ENCODE results near the gene TTK. TPM values are rescaled to one million over a fixed set of nuclear protein-coding genes. Genes with fewer than 3 reads are reported as not detected.

Gene TTK
- total RNA-seq, 1 experiment from 2014 or later: 46.3 TPM

DNA sequence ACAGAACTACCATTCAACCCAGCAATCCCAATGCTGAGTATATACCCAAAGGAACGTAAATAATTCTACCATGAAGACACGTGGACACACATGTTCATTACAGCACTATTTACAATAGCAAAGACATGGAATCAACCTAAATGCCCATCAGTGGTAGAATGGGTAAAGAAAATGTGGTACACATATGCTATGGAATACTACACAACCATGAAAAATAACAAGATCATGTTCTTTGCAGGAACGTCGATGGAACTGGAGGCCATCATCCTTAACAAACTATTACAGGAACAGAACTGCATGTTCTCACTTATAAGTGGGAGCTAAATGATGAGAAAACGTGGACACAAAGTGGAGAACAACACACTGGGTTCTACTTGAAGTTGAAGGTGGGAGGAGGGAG, 34.7 kb upstream of the TTK start:
- Histone ChIP-seq H2AFZ (ENCODE audit: low read depth, low read length, poor library complexity, severe bottlenecking) (no peak overlapping the region), H3K27ac (ENCODE audit: low read depth, low read length) (no peak overlapping the region), H3K9me3 (ENCODE audit: control insufficient read depth in 1 of 2, insufficient read depth in 1 of 2, low read depth in 1 of 2, low read length in 2 of 2) (no peaks in the 10 kb centered on the region), H3K4me2 (ENCODE audit: low read length) (no peak overlapping the region), H3K4me1 (ENCODE audit: control insufficient read depth in 1 of 2, insufficient read depth in 2 of 2, low read length in 2 of 2) (no peaks in the 10 kb centered on the region), H3K9me2 (ENCODE audit: insufficient read depth) (no peaks in the 10 kb centered on the region), H3K9ac (ENCODE audit: low read length) (no peak overlapping the region), H3K27me3 (ENCODE audit: insufficient read depth, low read length) (no peaks in the 10 kb centered on the region), H4K20me1 (ENCODE audit: insufficient read depth) (no peaks in the 10 kb centered on the region), H3K4me3 (replicated peaks in 1 of 2; ENCODE audit: low read depth in 1 of 2, low read length in 2 of 2) (no peak overlapping the region), H3K79me2 (ENCODE audit: insufficient read depth, low read length) (no peaks in the 10 kb centered on the region), H3K36me3 (ENCODE audit: control insufficient read depth in 1 of 2, insufficient read depth in 2 of 2, low read length in 2 of 2) (no peaks in the 10 kb centered on the region)
- no TSS peak for BruUV-seq (replicated peaks)
- ChIA-PET CTCF (no interaction called here), RAD21 (ENCODE audit: low non-redundant PET in 1 of 2, low total read pairs in 2 of 2, uncharacterized antibody in 2 of 2, unreplicated experiment in 2 of 2) (no interaction called here), POLR2A (no interaction called here)
- ATAC-seq (no peak), DNase-seq (ENCODE audit: low read depth, low spot score) (no peak)
- intact Hi-C loops (cut with micrococcal nuclease): no loop called here
- TF ChIP-seq POLR2A (IDR thresholded peaks at IDR 0.05; ENCODE audit: borderline replicate concordance, extremely low read depth, insufficient read depth, insufficient read length) (no peak), ELF1 (IDR thresholded peaks at IDR 0.05; ENCODE audit: borderline replicate concordance, low read depth) (no peak)

DNA sequence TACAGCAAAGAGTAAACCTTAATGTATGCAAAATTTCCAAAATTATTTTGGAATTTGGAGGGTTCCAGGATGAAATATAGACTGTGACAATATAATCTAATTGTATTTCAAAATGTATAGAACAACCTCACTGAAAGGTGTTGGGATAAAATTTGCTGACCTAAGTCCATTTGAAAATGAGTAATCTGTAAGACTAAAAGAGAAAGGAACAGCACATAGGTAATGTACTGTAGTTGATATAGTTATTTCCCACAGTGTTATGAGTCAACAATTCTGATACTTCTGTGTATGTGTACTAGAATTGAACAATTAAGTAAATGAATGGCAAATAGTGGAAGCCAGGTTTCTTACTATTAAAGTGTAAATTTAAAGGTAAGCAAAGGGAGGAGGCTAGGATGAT, 33.3 kb upstream of the TTK start:
- TF ChIP-seq FOSL1 (IDR thresholded peaks at IDR 0.05; ENCODE audit: low read depth): no peak
- no peak for TF ChIP-seq CEBPB (IDR thresholded peaks at IDR 0.05; ENCODE audit: low read depth)
- TF ChIP-seq, protein P1, sequence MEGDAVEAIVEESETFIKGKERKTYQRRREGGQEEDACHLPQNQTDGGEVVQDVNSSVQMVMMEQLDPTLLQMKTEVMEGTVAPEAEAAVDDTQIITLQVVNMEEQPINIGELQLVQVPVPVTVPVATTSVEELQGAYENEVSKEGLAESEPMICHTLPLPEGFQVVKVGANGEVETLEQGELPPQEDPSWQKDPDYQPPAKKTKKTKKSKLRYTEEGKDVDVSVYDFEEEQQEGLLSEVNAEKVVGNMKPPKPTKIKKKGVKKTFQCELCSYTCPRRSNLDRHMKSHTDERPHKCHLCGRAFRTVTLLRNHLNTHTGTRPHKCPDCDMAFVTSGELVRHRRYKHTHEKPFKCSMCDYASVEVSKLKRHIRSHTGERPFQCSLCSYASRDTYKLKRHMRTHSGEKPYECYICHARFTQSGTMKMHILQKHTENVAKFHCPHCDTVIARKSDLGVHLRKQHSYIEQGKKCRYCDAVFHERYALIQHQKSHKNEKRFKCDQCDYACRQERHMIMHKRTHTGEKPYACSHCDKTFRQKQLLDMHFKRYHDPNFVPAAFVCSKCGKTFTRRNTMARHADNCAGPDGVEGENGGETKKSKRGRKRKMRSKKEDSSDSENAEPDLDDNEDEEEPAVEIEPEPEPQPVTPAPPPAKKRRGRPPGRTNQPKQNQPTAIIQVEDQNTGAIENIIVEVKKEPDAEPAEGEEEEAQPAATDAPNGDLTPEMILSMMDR (IDR thresholded peaks at IDR 0.05 in 2 of 3, conservative IDR thresholded peaks at IDR 0.05 in 1 of 3; ENCODE audit: borderline replicate concordance in 1 of 3, insufficient read depth in 1 of 3, low read depth in 2 of 3, low read length in 2 of 3): no peak
- TF ChIP-seq RAD21 (IDR thresholded peaks at IDR 0.05; ENCODE audit: low read depth): no peak
- TF ChIP-seq YY1 (IDR thresholded peaks at IDR 0.05; ENCODE audit: extremely low read depth, insufficient replicate concordance, low read depth, low read length): no peak
- no peak for TF ChIP-seq SRF (IDR thresholded peaks at IDR 0.05; ENCODE audit: low read depth)
- no peak for TF ChIP-seq EGR1 (IDR thresholded peaks at IDR 0.05; ENCODE audit: low read depth)
- TF ChIP-seq, protein P2, sequence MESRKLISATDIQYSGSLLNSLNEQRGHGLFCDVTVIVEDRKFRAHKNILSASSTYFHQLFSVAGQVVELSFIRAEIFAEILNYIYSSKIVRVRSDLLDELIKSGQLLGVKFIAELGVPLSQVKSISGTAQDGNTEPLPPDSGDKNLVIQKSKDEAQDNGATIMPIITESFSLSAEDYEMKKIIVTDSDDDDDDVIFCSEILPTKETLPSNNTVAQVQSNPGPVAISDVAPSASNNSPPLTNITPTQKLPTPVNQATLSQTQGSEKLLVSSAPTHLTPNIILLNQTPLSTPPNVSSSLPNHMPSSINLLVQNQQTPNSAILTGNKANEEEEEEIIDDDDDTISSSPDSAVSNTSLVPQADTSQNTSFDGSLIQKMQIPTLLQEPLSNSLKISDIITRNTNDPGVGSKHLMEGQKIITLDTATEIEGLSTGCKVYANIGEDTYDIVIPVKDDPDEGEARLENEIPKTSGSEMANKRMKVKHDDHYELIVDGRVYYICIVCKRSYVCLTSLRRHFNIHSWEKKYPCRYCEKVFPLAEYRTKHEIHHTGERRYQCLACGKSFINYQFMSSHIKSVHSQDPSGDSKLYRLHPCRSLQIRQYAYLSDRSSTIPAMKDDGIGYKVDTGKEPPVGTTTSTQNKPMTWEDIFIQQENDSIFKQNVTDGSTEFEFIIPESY (IDR thresholded peaks at IDR 0.05; ENCODE audit: extremely low read depth, insufficient replicate concordance, low read length): no peak
- no peak for TF ChIP-seq TCF7L2 (IDR thresholded peaks at IDR 0.05; ENCODE audit: borderline replicate concordance, extremely low read depth, insufficient read depth, insufficient read length)
- no peak for TF ChIP-seq JUND (IDR thresholded peaks at IDR 0.05)
- TF ChIP-seq, protein P3, sequence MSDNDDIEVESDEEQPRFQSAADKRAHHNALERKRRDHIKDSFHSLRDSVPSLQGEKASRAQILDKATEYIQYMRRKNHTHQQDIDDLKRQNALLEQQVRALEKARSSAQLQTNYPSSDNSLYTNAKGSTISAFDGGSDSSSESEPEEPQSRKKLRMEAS (IDR thresholded peaks at IDR 0.05): no peak
- TF ChIP-seq SP1 (IDR thresholded peaks at IDR 0.05; ENCODE audit: low read depth): no peak
- no peak for TF ChIP-seq EZH2phosphoT487 (IDR thresholded peaks at IDR 0.05; ENCODE audit: borderline replicate concordance)
- TF ChIP-seq, protein P4, sequence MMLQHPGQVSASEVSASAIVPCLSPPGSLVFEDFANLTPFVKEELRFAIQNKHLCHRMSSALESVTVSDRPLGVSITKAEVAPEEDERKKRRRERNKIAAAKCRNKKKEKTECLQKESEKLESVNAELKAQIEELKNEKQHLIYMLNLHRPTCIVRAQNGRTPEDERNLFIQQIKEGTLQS (IDR thresholded peaks at IDR 0.05): no peak
- H3K4me3 ChIP-seq (replicated peaks in 1 of 2; ENCODE audit: low read depth in 1 of 2, low read length in 2 of 2): no peak overlapping the region
- BruUV-seq (replicated peaks): no TSS peak

More for the DNA sequence above, 33.3 kb upstream of the TTK start:
- Histone ChIP-seq H2AFZ (ENCODE audit: low read depth, low read length, poor library complexity, severe bottlenecking) (no peak overlapping the region), H3K9me3 (ENCODE audit: control insufficient read depth in 1 of 2, insufficient read depth in 1 of 2, low read depth in 1 of 2, low read length in 2 of 2) (no peaks in the 10 kb centered on the region), H3K79me2 (ENCODE audit: insufficient read depth, low read length) (no peaks in the 10 kb centered on the region), H3K4me2 (ENCODE audit: low read length) (no peak overlapping the region), H3K9me2 (ENCODE audit: insufficient read depth) (no peaks in the 10 kb centered on the region), H3K36me3 (ENCODE audit: control insufficient read depth in 1 of 2, insufficient read depth in 2 of 2, low read length in 2 of 2) (no peaks in the 10 kb centered on the region), H3K4me1 (ENCODE audit: control insufficient read depth in 1 of 2, insufficient read depth in 2 of 2, low read length in 2 of 2) (no peaks in the 10 kb centered on the region), H3K9ac (ENCODE audit: low read length) (no peak overlapping the region), H4K20me1 (ENCODE audit: insufficient read depth) (no peaks in the 10 kb centered on the region), H3K27ac (ENCODE audit: low read depth, low read length) (no peak overlapping the region), H3K27me3 (ENCODE audit: insufficient read depth, low read length) (no peaks in the 10 kb centered on the region)
- ATAC-seq (no peak), DNase-seq (ENCODE audit: low read depth, low spot score) (no peak)
- RAD21 ChIA-PET (ENCODE audit: low non-redundant PET in 1 of 2, low total read pairs in 2 of 2, uncharacterized antibody in 2 of 2, unreplicated experiment in 2 of 2): no interaction called here
- CTCF ChIA-PET: no interaction called here
- intact Hi-C loops (cut with micrococcal nuclease): no loop called here
- POLR2A ChIA-PET: no interaction called here
